PC-3 (cell line): ENCODE results near the gene MED15. TPM values are rescaled to one million over a fixed set of nuclear protein-coding genes. Genes with fewer than 3 reads are reported as not detected.

Experiments used
- ATAC-seq: fragments of 200-7000 bp; cut with Tn5 transposase; 2 replicates; pipeline ENCODE4 v1.9.1; 2020; ENCODE audit warnings: mild to moderate bottlenecking, moderate library complexity
- BruUV-seq: library from RNA; stranded (reverse); fragments of 400-500 nt; replicated peaks from 2 replicates; lab custom pipeline; 2021; lab: Mats Ljungman, UMichigan
- CTCF ChIA-PET: fragments of 300-600 bp; sonication (Branson Sonifier 250); formaldehyde crosslinking; loops from one replicate; lab custom pipeline; 2022; ENCODE audit warnings: antibody characterized with exemption; lab: Charles Lee
- POLR2A ChIA-PET: fragments of 300-600 bp; sonication (Branson Sonifier 250); formaldehyde crosslinking; loops from one replicate; lab custom pipeline; 2022; ENCODE audit warnings: antibody characterized with exemption; ENCODE audit not compliant: unreplicated experiment; lab: Charles Lee
- DNase-seq: peaks from one replicate; pipeline ENCODE4 v3.0.0-alpha.2; 2015
- H2AFZ ChIP-seq: fragments of 300-600 bp; sonication (generic); 2 replicates; pipeline ENCODE4 v1.6.0; 2016; ENCODE audit warnings: antibody characterized with exemption, low read length
- H3F3A ChIP-seq: fragments of 300-600 bp; sonication (generic); one replicate; pipeline ENCODE4 v1.6.0; 2017; ENCODE audit warnings: antibody characterized with exemption, low read length, control low read depth, mild to moderate bottlenecking; ENCODE audit not compliant: unreplicated experiment
- H3K27ac ChIP-seq: fragments of 300-600 bp; sonication (generic); 2 replicates; pipeline ENCODE4 v1.5.1; 2016; ENCODE audit warnings: mild to moderate bottlenecking, low read length
- H3K27me3 ChIP-seq: fragments of 300-600 bp; sonication (generic); 2 replicates; pipeline ENCODE4 v1.6.1; 2016; ENCODE audit warnings: low read length, mixed read lengths
- H3K36me3 ChIP-seq: fragments of 300-600 bp; sonication (generic); 2 replicates; pipeline ENCODE4 v1.6.1; 2016; ENCODE audit warnings: low read depth, mixed run types, low read length, mixed read lengths
- H3K4me1 ChIP-seq: fragments of 300-600 bp; sonication (generic); 2 replicates; pipeline ENCODE4 v1.5.1; 2016; ENCODE audit warnings: low read length; ENCODE audit not compliant: insufficient read depth
- H3K4me2 ChIP-seq: fragments of 300-600 bp; sonication (generic); 2 replicates; pipeline ENCODE4 v1.6.0; 2016; ENCODE audit warnings: low read length
- H3K4me3 ChIP-seq: fragments of 300-600 bp; sonication (generic); 2 replicates; pipeline ENCODE4 v1.5.1; 2016; ENCODE audit warnings: mild to moderate bottlenecking, low read length, mixed read lengths
- H3K79me2 ChIP-seq: fragments of 300-600 bp; sonication (generic); 2 replicates; pipeline ENCODE4 v1.6.1; 2017; ENCODE audit warnings: low read length, mixed read lengths
- H3K9ac ChIP-seq: fragments of 300-600 bp; sonication (generic); 2 replicates; pipeline ENCODE4 v1.6.0; 2016; ENCODE audit warnings: mild to moderate bottlenecking, low read length
- H3K9me2 ChIP-seq: fragments of 300-600 bp; sonication (generic); replicated peaks from 2 replicates; pipeline ENCODE4 v1.6.1; 2016; ENCODE audit warnings: mixed run types, low read length, mixed read lengths
- H3K9me3 ChIP-seq: fragments of 300-600 bp; sonication (generic); 2 replicates; pipeline ENCODE4 v1.6.1; 2016; ENCODE audit warnings: low read length, mixed read lengths
- H4K20me1 ChIP-seq: fragments of 300-600 bp; sonication (generic); 2 replicates; pipeline ENCODE4 v1.6.1; 2016; ENCODE audit warnings: low read length, mixed read lengths
- CTCF ChIP-seq: fragments of 300-600 bp; sonication (generic); conservative IDR thresholded peaks from 2 replicates; pipeline ENCODE4 v1.5.1; 2017; ENCODE audit warnings: antibody characterized with exemption, low read depth, mild to moderate bottlenecking, low read length
- EZH2 ChIP-seq: fragments of 300-600 bp; sonication (generic); IDR thresholded peaks from one replicate; pipeline ENCODE4 v1.6.1; 2017; ENCODE audit warnings: antibody characterized with exemption, mild to moderate bottlenecking, low read length; ENCODE audit not compliant: unreplicated experiment
- EZH2phosphoT487 ChIP-seq: fragments of 300-600 bp; sonication (generic); IDR thresholded peaks from 2 replicates; pipeline ENCODE4 v1.6.1; 2018; ENCODE audit warnings: mild to moderate bottlenecking, antibody characterized with exemption, low read length, borderline replicate concordance
- intact Hi-C: fragments of 100-400 bp; cut with micrococcal nuclease; formaldehyde crosslinking; loops from 2 replicates; pipeline ENCODE4 v1.9.0; 2023
- total RNA-seq: library from RNA; depleted of rRNA; stranded (reverse); fragments of >200 nt; gene quantifications from 2 replicates; pipeline ENCODE4 v1.2.3, GENCODE V29; 2014

Gene MED15
- total RNA-seq, 1 experiment from 2014 or later = 55.9 TPM

DNA sequence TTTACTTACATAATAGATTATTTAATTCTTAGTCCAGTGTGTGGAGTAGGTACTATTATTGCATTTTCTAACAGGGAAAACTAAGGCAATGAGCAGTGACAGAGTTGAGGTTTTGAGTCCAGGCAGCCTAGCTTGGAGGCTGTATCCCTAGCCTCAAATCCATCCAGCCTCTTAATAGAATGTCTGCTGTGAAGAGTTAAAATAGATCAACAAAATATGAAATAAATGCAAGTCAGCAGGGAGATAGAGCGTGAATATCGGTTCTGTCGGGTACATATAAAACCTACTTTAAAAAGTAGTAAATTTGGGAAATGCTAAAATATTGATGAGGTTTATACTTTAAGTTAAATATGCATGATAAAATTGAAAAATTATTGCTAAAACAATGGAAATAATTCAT, 53.3 kb downstream of the MED15 start:
- POLR2A ChIA-PET = no interaction called here
- Histone ChIP-seq H3F3A (no peaks in the 10 kb centered on the region), H4K20me1 (no peaks in the 10 kb centered on the region; the same call in 1 of the 2 replicates), H3K4me3 (no peak overlapping the region), H3K36me3 (peaks cover 43% of the 10 kb centered on the region), H3K27ac (no peak overlapping the region), H3K4me2 (no peak overlapping the region), H3K27me3 (no peaks in the 10 kb centered on the region), H3K9me3 (no peaks in the 10 kb centered on the region), H3K4me1 (peaks cover 8% of the 10 kb centered on the region; the same call in 1 of the 2 replicates), H3K9ac (no peak overlapping the region), H2AFZ (no peak overlapping the region), H3K79me2 (peaks cover 9% of the 10 kb centered on the region; the same call in 1 of the 2 replicates), H3K9me2 (no peaks in the 10 kb centered on the region)
- no TSS peak for BruUV-seq
- intact Hi-C loops = no loop called here
- CTCF ChIA-PET = no interaction called here
- ATAC-seq = no peak
- TF ChIP-seq EZH2 = no peak
- DNase-seq = no peak

- Histone ChIP-seq H3K4me1 (peaks cover 20% of the 10 kb centered on the region), H3K36me3 (peaks cover 44% of the 10 kb centered on the region), H3K4me2 (no peak overlapping the region), H3K4me3 (no peak overlapping the region), H3K9ac (no peak overlapping the region), H3K9me3 (no peaks in the 10 kb centered on the region), H4K20me1 (no peaks in the 10 kb centered on the region; the same call in 1 of the 2 replicates), H3F3A (no peaks in the 10 kb centered on the region), H3K27me3 (no peaks in the 10 kb centered on the region), H3K79me2 (0 out of 2 replicates have a peak, but pooled peaks cover 4% of the 10 kb centered on the region), H3K9me2 (no peaks in the 10 kb centered on the region), H3K27ac (no peak overlapping the region), H2AFZ (no peak overlapping the region)
- CTCF ChIA-PET = no interaction called here
- POLR2A ChIA-PET = no interaction called here
- DNase-seq (no peak), ATAC-seq (no peak)
- BruUV-seq = no TSS peak
- no peak for TF ChIP-seq EZH2
- intact Hi-C loops = no loop called here
These were observed 54.5 kb downstream of the MED15 start for GRCh38 chr22:20561882-20562281.

DNA sequence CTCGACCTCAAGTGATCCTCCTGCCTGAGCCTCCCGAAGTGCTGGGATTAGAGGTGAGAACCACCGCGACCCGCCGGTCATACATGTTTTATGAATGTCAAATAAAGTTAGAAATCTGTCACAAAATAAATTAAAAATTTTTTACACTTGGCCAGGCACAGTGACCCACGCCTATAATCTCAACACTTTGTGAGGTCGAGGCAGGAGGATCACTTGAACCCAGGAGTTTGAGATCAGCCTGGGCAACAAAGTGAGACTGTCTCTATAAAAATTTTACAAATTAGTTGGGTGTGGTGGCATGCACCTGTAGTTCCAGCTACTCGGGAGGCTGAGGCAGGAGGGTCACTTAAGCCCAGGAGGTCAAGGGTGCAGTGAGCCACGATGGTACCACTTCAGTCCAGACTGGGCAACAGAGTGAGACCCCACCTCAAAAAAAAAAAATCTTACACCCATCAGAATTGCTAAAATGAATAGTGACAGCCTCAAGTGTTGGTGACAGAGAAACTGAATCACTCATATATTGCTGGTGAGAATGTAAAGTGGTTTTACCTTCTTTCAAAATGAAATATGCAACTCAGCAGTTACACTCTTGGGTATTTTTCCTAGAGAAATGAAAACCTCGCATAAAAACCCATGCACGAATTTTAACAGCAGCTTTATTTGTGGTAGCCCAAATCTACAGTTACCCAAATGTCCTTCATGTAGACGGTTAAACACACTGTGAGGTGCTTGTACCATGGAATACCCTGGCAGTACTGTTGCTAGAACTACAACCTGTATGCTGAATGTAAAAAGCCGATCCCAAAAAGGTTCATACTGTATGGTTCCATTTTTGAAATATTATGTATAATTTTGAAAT, 55.4 kb downstream of the MED15 start:
- no peaks in the 10 kb centered on the region; the same call in 1 of the 2 replicates for H4K20me1 ChIP-seq

More for the DNA sequence above, 55.4 kb downstream of the MED15 start:
- Histone ChIP-seq H3K4me3 (no peak overlapping the region), H3K4me1 (peaks cover 30% of the 10 kb centered on the region), H3K27me3 (no peaks in the 10 kb centered on the region), H3K36me3 (peaks cover 38% of the 10 kb centered on the region), H3K9me2 (no peaks in the 10 kb centered on the region), H3K27ac (no peak overlapping the region), H2AFZ (no peak overlapping the region), H3K4me2 (no peak overlapping the region), H3K79me2 (no peaks in the 10 kb centered on the region), H3F3A (no peaks in the 10 kb centered on the region), H3K9me3 (no peaks in the 10 kb centered on the region), H3K9ac (no peak overlapping the region)
- DNase-seq = no peak
- ChIA-PET CTCF (no interaction called here), POLR2A (no interaction called here)
- no peak for ATAC-seq
- BruUV-seq = no TSS peak
- intact Hi-C loops = no loop called here
- TF ChIP-seq EZH2 = no peak
- no peak for TF ChIP-seq EZH2phosphoT487
- TF ChIP-seq CTCF = no peak
